Suprapubic skin (tissue), 3 donors: ENCODE results near the gene EBP.

Experiments used
- CTCF ChIP-seq, 2 donors: fragments of 200-600 bp in 1 of 2; fragments of 450-650 bp in 1 of 2; sonication (generic) in 1 of 2; IDR thresholded peaks; one replicate each; pipeline ENCODE4 v1.5.1; 2016 to 2019; ENCODE audit warnings: antibody characterized with exemption in 2 of 2, mild to moderate bottlenecking in 1 of 2, moderate library complexity in 1 of 2
- EP300 ChIP-seq: sonication (generic); formaldehyde crosslinking; IDR thresholded peaks from one replicate; pipeline ENCODE4 v1.6.1; 2017; ENCODE audit warnings: antibody characterized with exemption

GRCh38 chrX:48521353-48522243 lies at the start of gene EBP:
- TF ChIP-seq CTCF (IDR thresholded peaks at IDR 0.05) (no peak), EP300 (no peak)
